NCI-H345 treated with DMSO at 0.1 percent for 48 hours (cell line): Measurements from ENCODE around the gene TRERF1.
"Not testable (repeated sequence)": the region's sequence is repeated elsewhere in the genome, so short reads cannot be mapped to it uniquely, and the experiment has no call there.

Experiments
- DNase-seq: peaks from one replicate; lab custom pipeline; 2025; ENCODE audit not compliant: unreplicated experiment; lab: John Stamatoyannopoulos, UW

Gene TRERF1

GRCh38 chr6:42227173-42227850, 224.4 kb downstream of the TRERF1 start:
- no peak for DNase-seq

- DNase-seq = no peak
Observed at GRCh38 chr6:42226645-42227143, 225.0 kb downstream of the TRERF1 start.

DNA sequence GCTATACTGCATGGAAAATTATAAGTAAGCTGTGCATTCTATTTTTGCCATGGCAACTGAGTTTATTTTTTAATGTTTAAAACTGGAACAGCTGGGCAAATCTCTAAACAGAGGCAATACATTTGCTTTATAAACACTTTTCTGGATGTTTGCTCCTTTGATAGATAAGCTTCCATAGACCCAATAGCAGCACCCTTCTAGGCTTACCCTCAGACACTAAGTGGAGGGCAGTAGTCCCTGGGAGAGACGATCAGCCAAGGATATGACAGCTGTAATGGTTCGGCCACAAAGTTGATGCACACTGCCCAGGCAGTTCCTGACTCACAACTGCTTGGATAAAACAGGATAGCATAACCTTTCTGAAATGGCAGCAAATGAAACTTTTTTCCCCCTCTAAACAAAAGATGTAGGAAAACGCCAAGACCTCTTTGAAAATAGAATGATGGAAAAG, 225.5 kb downstream of the TRERF1 start:
- no peak for DNase-seq

- DNase-seq = no peak
Observed at GRCh38 chr6:42225419-42225818, 226.3 kb downstream of the TRERF1 start.

DNA sequence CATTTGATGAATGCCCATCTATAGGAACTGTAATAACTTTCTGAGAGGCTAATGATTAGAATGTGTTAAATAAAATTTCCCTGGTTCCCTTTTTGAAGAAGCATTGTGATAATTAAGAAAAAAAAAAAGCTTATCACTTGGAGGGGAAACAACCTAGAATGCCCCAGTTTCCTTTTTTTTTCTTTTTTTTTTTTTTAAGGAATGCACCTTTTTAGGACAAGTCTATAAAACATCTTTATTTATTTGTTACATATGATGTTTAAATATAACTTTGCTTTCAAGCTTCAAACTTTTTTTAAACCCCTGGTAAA, 226.7 kb downstream of the TRERF1 start:
- DNase-seq = no peak

DNA sequence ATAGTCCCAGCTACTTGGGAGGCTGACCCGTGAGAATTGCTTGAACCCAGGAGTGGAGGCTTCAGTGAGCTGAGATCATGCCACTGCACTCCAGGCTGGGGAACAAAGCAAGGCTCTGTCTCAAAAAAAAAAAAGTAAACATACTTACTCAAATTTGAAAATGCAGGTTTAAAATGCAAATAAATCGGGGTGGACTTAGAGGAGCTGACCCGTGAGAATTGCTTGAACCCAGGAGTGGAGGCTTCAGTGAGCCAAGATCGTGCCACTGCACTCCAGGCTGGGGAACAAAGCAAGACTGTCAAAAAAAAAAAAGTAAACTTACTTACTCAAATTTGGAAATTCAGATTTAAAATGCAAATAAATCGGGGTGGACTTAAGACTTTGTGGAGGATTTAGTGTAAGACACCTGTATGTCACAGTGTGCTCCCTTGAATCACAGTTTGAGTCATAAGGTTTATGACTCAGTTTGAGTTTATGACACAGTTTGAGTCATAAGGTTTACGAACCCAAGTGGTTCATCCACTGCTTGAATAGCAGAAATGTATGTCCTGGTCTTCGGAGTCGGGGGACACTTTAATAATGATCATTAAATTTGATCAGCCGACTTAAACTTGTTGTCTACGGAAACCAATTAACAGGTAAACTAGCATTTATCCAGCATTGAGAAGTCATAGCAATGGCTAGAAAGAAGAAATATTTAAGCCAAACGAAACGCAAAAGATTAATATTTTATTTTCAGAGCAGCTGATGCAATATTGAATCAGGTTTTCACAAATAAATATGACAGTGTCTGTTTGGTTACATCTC, 227.3 kb downstream of the TRERF1 start:
- no peak for DNase-seq

GRCh38 chr6:42222448-42222847, 229.3 kb downstream of the TRERF1 start:
- DNase-seq = no peak

DNA sequence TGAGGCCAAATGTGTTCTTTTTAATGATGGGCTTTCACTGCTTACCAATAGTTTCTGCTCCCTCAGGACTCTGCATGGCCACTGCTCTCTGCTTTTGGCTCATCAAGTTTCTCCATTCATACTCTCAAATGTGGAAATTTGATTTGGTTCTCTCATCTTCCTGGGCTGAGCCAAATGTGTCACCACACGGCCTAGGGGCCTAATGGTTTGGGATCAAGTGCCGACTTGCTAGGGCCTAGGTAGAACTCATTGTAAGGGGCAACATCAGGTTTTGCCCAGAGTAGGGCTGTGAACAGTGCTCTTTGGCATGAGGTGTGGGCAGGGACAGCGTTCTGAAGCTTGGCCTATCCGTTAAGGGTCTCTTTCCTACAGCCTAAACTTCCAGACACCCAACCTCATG, 230.2 kb downstream of the TRERF1 start:
- no peak for DNase-seq

- DNase-seq = no peak
Observed at GRCh38 chr6:42220807-42221206, 230.9 kb downstream of the TRERF1 start.

GRCh38 chr6:42217519-42218367, 234.0 kb downstream of the TRERF1 start, which contains the start of gene MRPS10:
Gene MRPS10, minus strand, starts transcription at chr6:42217861. Its CDS starts 12 bp downstream, at chr6:42217849.
- DNase-seq = peak; percentile 90

DNA sequence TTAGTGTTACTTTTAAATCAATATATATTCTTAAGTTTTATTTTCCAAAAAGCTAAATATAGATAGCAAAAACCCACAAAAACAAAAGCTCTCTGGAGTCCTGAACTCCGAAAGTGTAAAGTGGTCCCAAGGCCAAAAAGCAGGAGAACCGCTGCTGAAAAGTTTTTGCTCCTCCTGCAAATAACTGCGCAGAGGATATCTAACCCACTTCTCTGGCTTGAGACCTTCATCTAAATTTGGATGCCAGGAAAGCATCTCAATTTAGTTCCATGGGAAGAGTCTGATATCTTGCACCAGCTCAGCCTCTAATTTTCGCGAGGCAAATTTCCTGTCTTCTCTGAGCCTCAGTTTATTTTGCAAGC, 234.6 kb downstream of the TRERF1 start:
- no peak for DNase-seq

DNA sequence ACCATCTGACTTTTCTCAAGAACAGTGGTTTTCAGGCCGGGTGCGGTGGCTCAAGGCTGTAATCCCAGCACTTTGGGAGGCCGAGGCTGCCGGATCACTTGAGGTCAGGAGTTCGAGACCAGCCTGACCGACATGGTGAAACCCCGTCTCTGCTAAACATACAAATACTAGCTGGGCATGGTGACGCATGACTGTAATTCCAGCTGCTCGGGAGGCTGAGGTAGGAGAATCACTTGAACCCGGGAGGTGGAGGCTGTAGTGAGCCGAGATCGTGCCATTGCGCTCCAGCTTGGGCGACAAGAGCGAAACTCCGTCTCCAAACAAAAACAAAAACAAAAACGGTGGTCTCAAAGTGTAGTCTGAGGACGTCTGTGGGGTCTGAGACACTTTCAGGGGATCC, 235.2 kb downstream of the TRERF1 start:
- DNase-seq = not testable (repeated sequence)

- no peak for DNase-seq
Observed at GRCh38 chr6:42212442-42212841, 239.3 kb downstream of the TRERF1 start.

- DNase-seq = no peak
Observed at GRCh38 chr6:42211726-42212125, 240.0 kb downstream of the TRERF1 start.

DNA sequence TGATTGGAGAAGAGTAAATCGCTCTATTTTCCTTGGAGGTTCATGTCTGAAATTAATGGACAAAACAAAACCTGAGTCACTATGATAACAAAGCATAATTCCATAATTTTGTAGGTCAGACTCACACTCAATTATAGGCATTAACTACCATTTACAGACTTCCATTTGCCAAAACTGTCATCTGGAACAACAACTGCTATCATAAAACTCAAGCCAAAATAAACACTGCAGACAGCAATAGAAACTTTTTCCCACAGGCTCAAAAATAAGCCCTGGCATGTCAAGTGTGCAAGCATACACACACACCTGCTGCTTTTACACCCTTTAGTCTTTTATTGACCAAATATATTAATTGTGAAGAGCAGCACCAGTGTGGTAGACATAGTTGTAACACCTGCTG, 241.2 kb downstream of the TRERF1 start:
- DNase-seq = peak; percentile 38

GRCh38 chr6:42207559-42207958, 244.2 kb downstream of the TRERF1 start:
- not testable (repeated sequence) for DNase-seq

DNA sequence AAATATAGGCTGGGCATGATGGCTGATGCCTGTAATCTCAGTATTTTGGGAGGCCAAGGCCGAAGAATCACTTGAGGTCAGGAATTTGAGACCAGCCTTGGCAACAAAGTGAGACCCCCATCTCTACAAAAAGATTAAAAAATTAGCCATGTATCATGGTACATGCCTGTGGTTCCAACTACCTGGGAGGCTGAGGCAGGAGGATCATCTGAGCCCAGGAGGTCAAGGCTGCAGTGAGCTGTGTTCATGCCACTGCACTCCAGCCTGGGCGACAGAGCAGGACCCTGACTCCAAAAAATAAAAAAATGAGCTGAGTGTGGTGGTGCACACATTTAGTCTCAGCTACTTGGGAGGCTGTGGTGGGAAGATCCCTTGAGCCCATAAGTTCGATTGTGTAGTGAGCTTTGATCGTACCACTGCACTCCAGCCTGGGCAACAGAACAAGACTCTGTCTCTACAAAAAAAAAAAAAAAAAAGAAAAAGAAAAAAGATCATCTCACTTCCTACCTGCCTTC, 246.9 kb downstream of the TRERF1 start:
- DNase-seq = no peak

GRCh38 chr6:42203183-42203582, 248.5 kb downstream of the TRERF1 start:
- DNase-seq = no peak

- not testable (repeated sequence) for DNase-seq
Observed at GRCh38 chr6:42202131-42202915, 249.4 kb downstream of the TRERF1 start.

GRCh38 chr6:42201382-42201781, 250.3 kb downstream of the TRERF1 start:
- no peak for DNase-seq
